Measurements from ENCODE around the gene CRTC1. TPM values are rescaled to one million over a fixed set of nuclear protein-coding genes. Genes with fewer than 3 reads are reported as not detected.

CRTC1 gene
- total and polyA plus RNA-seq, 2 of the 13 experiments (the other 11 are each of a cell fraction or from before 2014, with no cell fraction given), result 2.0 to 2.7 TPM

GRCh38 chr19:18713550-18714117, 30.2 kb downstream of the CRTC1 start (continued):
- TF ChIP-seq ZBED4 (CRISPR knock-in tag; IDR thresholded peaks at IDR 0.05; ENCODE audit: borderline replicate concordance) (peak; percentile 55; the same call in 1 of the 2 replicates), ZNF382 (CRISPR knock-in tag; IDR thresholded peaks at IDR 0.05; ENCODE audit: borderline replicate concordance) (no peak), ZNF33A (CRISPR knock-in tag; IDR thresholded peaks at IDR 0.05; ENCODE audit: borderline replicate concordance) (no peak), AHR (CRISPR knock-in tag; IDR thresholded peaks at IDR 0.05) (no peak), SNAI1 (CRISPR knock-in tag; IDR thresholded peaks at IDR 0.05; ENCODE audit: borderline replicate concordance) (no peak), KLF13 (CRISPR knock-in tag; IDR thresholded peaks at IDR 0.05) (no peak), HOMEZ (CRISPR knock-in tag; IDR thresholded peaks at IDR 0.05; ENCODE audit: low read depth) (no peak), ZNF251 (CRISPR knock-in tag; IDR thresholded peaks at IDR 0.05) (no peak), ZNF776 (CRISPR knock-in tag; IDR thresholded peaks at IDR 0.05) (no peak), DNMT3B (CRISPR knock-in tag; conservative IDR thresholded peaks at IDR 0.05) (no peak), JUN (CRISPR knock-in tag; IDR thresholded peaks at IDR 0.05) (no peak), ZNF609 (CRISPR knock-in tag; IDR thresholded peaks at IDR 0.05; ENCODE audit: borderline replicate concordance) (no peak), ZNF367 (CRISPR knock-in tag; IDR thresholded peaks at IDR 0.05; ENCODE audit: borderline replicate concordance) (no peak), ZNF773 (CRISPR knock-in tag; IDR thresholded peaks at IDR 0.05; ENCODE audit: borderline replicate concordance) (no peak)

Measured in HepG2 (cell line).